Gastrocnemius medialis (tissue), 4 donors: Measurements from ENCODE around the gene TTLL6. TPM values are rescaled to one million over a fixed set of nuclear protein-coding genes. Genes with fewer than 3 reads are reported as not detected.

ENCODE experiments used
- ATAC-seq, 2 donors: fragments of 150-250 bp; one replicate each; pipeline ENCODE4 v1.9.1; 2016
- DNase-seq, 2 donors: peaks; one replicate each; pipeline ENCODE4 v3.0.0-alpha.2; 2019
- H3K27ac ChIP-seq, 4 donors: fragments of 200-600 bp; sonication (generic); 1 replicate in 1 of 4; 2 replicates in 3 of 4; pipeline ENCODE4 v1.5.1; 2016 to 2018; ENCODE audit warnings: mild to moderate bottlenecking in 2 of 4, moderate library complexity in 1 of 4
- H3K27me3 ChIP-seq, 3 donors: fragments of 200-600 bp; sonication (generic) in 2 of 3; 1 replicate in 1 of 3; 2 replicates in 2 of 3; pipeline versions ENCODE4 v1.5.1 to v1.6.0; 2016 to 2019; ENCODE audit warnings: mild to moderate bottlenecking in 1 of 3, moderate library complexity in 1 of 3
- H3K36me3 ChIP-seq, 2 donors: fragments of 200-600 bp; sonication (generic) in 1 of 2; one replicate each; pipeline ENCODE4 v1.5.1; 2017 to 2018
- H3K4me1 ChIP-seq, 2 donors: fragments of 200-600 bp; sonication (generic) in 1 of 2; one replicate each; pipeline ENCODE4 v1.5.1; 2016 to 2017; ENCODE audit warnings: mild to moderate bottlenecking in 2 of 2
- H3K4me3 ChIP-seq, 4 donors: fragments of 200-600 bp; sonication (generic) in 3 of 4; 1 replicate in 1 of 4; 2 replicates in 3 of 4; pipeline ENCODE4 v1.5.1; 2016 to 2019; ENCODE audit warnings: mild to moderate bottlenecking in 2 of 4
- H3K9me3 ChIP-seq, 3 donors: fragments of 200-600 bp; sonication (generic) in 2 of 3; 1 replicate in 1 of 3; 2 replicates in 2 of 3; pipeline ENCODE4 v1.5.1; 2016 to 2019
- CTCF ChIP-seq, 5 experiments: fragments of 450-650 bp in 3 of 5; fragments of 200-600 bp in 2 of 5; sonication (generic) in 2 of 5; IDR thresholded peaks in 4 of 5; conservative IDR thresholded peaks in 1 of 5; 1 replicate in 4 of 5; 2 replicates in 1 of 5; pipeline ENCODE4 v1.5.1; 2016 to 2019; ENCODE audit warnings: antibody characterized with exemption in 5 of 5, mild to moderate bottlenecking in 3 of 5, moderate library complexity in 3 of 5
- POLR2A ChIP-seq, 2 donors: fragments of 450-650 bp; IDR thresholded peaks; one replicate each; pipeline ENCODE4 v1.6.1; 2017; ENCODE audit warnings: antibody characterized with exemption in 2 of 2, mild to moderate bottlenecking in 2 of 2, moderate library complexity in 2 of 2
- in situ Hi-C, 4 donors: fragments of 200-750 bp; cut with MboI; loops; one replicate each; pipeline versions ENCODE4 v1.15.0 to v1.8.0; 2017; ENCODE audit warnings: low sequenced_read_pairs in 4 of 4
- intact Hi-C: fragments of 100-400 bp; cut with DNase I; formaldehyde crosslinking; loops from one replicate; pipeline ENCODE4 v1.15.1; 2023; ENCODE audit warnings: low total_unique reads
- total RNA-seq, 4 donors: library from RNA; depleted of rRNA; stranded (reverse); fragments of >200 nt; gene quantifications; one replicate each; pipeline versions ENCODE4 v1.1.0 to v1.2.3, GENCODE V29; 2016

Gene TTLL6
- total RNA-seq, 4 donors from 2014 or later, result 0.10 TPM; not detected in 2

- Histone ChIP-seq H3K27ac (no peak overlapping the region), H3K4me1 (peaks cover 0 to 12% of the 10 kb centered on the region in 2 donors), H3K9me3 (no peaks in the 10 kb centered on the region), H3K4me3 (no peak overlapping the region), H3K36me3 (no peaks in the 10 kb centered on the region), H3K27me3 (peaks cover 99 to 100% (median 100%) of the 10 kb centered on the region in 3 donors)
- DNase-seq (no peak), ATAC-seq (no peak)
- TF ChIP-seq POLR2A (IDR thresholded peaks at IDR 0.05), result no peak
- no peak for TF ChIP-seq CTCF (IDR thresholded peaks at IDR 0.05 in 4 of 5, conservative IDR thresholded peaks at IDR 0.05 in 1 of 5)
- in situ Hi-C loops, result no loop called here
- intact Hi-C loops, result loop anchor here (10.0 kb wide), 1 partner anchor 98 kb away; no protein-coding TSS in a partner anchor
Measured at GRCh38 chr17:48752399-48753288, 64.4 kb downstream of the TTLL6 start.

GRCh38 chr17:48751733-48752398, 65.2 kb downstream of the TTLL6 start:
- ATAC-seq, result no peak
- DNase-seq, result no peak
- Histone ChIP-seq H3K4me1 (peaks cover 0 to 12% of the 10 kb centered on the region in 2 donors), H3K4me3 (no peak overlapping the region), H3K36me3 (no peaks in the 10 kb centered on the region), H3K9me3 (no peaks in the 10 kb centered on the region), H3K27me3 (peaks cover 99 to 100% (median 100%) of the 10 kb centered on the region in 3 donors), H3K27ac (no peak overlapping the region)
- in situ Hi-C loops (no loop called here), intact Hi-C loops (loop anchor here (10.0 kb wide), 1 partner anchor 97 kb away; no protein-coding TSS in a partner anchor)
- TF ChIP-seq CTCF (IDR thresholded peaks at IDR 0.05 in 4 of 5, conservative IDR thresholded peaks at IDR 0.05 in 1 of 5) (no peak), POLR2A (IDR thresholded peaks at IDR 0.05) (no peak)

- intact Hi-C loops, result loop anchor here (10.0 kb wide), 1 partner anchor 96 kb away; no protein-coding TSS in a partner anchor
- no peak overlapping the region for H3K4me3 ChIP-seq
- no peak for DNase-seq
- peaks cover 99 to 100% (median 100%) of the 10 kb centered on the region in 3 donors for H3K27me3 ChIP-seq
- H3K9me3 ChIP-seq, result no peaks in the 10 kb centered on the region
- H3K4me1 ChIP-seq, result peaks cover 0 to 12% of the 10 kb centered on the region in 2 donors
- no peaks in the 10 kb centered on the region for H3K36me3 ChIP-seq
- in situ Hi-C loops, result no loop called here
- ATAC-seq, result no peak
- TF ChIP-seq CTCF (IDR thresholded peaks at IDR 0.05 in 4 of 5, conservative IDR thresholded peaks at IDR 0.05 in 1 of 5) (no peak), POLR2A (IDR thresholded peaks at IDR 0.05) (no peak)
- H3K27ac ChIP-seq, result no peak overlapping the region
Measured at GRCh38 chr17:48751172-48751571, 65.9 kb downstream of the TTLL6 start.

GRCh38 chr17:48749621-48750553, 67.1 kb downstream of the TTLL6 start:
- Histone ChIP-seq H3K9me3 (no peaks in the 10 kb centered on the region), H3K27me3 (peaks cover 99 to 100% (median 100%) of the 10 kb centered on the region in 3 donors), H3K4me3 (no peak overlapping the region), H3K36me3 (no peaks in the 10 kb centered on the region), H3K27ac (no peak overlapping the region), H3K4me1 (peaks cover 0 to 11% of the 10 kb centered on the region in 2 donors)
- DNase-seq (no peak), ATAC-seq (no peak)
- intact Hi-C loops (loop anchor here (10.0 kb wide), 1 partner anchor 95 kb away; no protein-coding TSS in a partner anchor), in situ Hi-C loops (loop anchor here in 2 of 4 donors (25.0 kb wide), 3 partner anchors 113 to 262 kb away; partner anchors contain the start of genes HOXB9 (in 1 of the 2) and IGF2BP1 (in 1 of the 2))
- no peak for TF ChIP-seq POLR2A (IDR thresholded peaks at IDR 0.05)
- TF ChIP-seq CTCF (IDR thresholded peaks at IDR 0.05 in 4 of 5, conservative IDR thresholded peaks at IDR 0.05 in 1 of 5), result no peak
